HG02588 (cell line): ENCODE results near the gene C3orf49.

Source experiments
- ATAC-seq: cut with Tn5 transposase; IDR thresholded peaks from one replicate; pipeline ENCODE4 v1.9.1; 2021; ENCODE audit warnings: mild to moderate bottlenecking, moderate library complexity; ENCODE audit not compliant: unreplicated experiment

Gene C3orf49

GRCh38 chr3:63849175-63849574, 30.1 kb downstream of the C3orf49 start:
- ATAC-seq = no peak

GRCh38 chr3:63851287-63851686, 32.2 kb downstream of the C3orf49 start:
- ATAC-seq = no peak

GRCh38 chr3:63853106-63853505, 34.0 kb downstream of the C3orf49 start:
- no peak for ATAC-seq

GRCh38 chr3:63855333-63855940, 36.3 kb downstream of the C3orf49 start:
- ATAC-seq = no peak

- ATAC-seq = no peak
Measured at GRCh38 chr3:63857311-63857710, 38.2 kb downstream of the C3orf49 start.

GRCh38 chr3:63860776-63861175, 41.7 kb downstream of the C3orf49 start:
- no peak for ATAC-seq

GRCh38 chr3:63861306-63861705, 42.2 kb downstream of the C3orf49 start:
- no peak for ATAC-seq

- no peak for ATAC-seq
Measured at GRCh38 chr3:63862804-63863149, 43.7 kb downstream of the C3orf49 start.

- peak; percentile 73 for ATAC-seq
Measured at GRCh38 chr3:63863150-63864007, 44.3 kb downstream of the C3orf49 start, which contains the start of the genes ATXN7 and THOC7. ATXN7 (plus strand) TSS chr3:63863867; CDS start chr3:63912599, 48,732 bp downstream. THOC7 (minus strand) TSS chr3:63863805; CDS start chr3:63863790, 15 bp downstream.

- peak; percentile 49 for ATAC-seq
Measured at GRCh38 chr3:63864008-63864964, 45.2 kb downstream of the C3orf49 start.

- ATAC-seq = no peak
Measured at GRCh38 chr3:63864965-63865327, 45.8 kb downstream of the C3orf49 start.

- no peak for ATAC-seq
Measured at GRCh38 chr3:63867225-63867624, 48.1 kb downstream of the C3orf49 start.

- no peak for ATAC-seq
Measured at GRCh38 chr3:63869940-63870614, 51.0 kb downstream of the C3orf49 start.

GRCh38 chr3:63870615-63871005, 51.5 kb downstream of the C3orf49 start:
- no peak for ATAC-seq

- no peak for ATAC-seq
Measured at GRCh38 chr3:63872135-63872924, 53.2 kb downstream of the C3orf49 start.

- no peak for ATAC-seq
Measured at GRCh38 chr3:63874769-63875168, 55.7 kb downstream of the C3orf49 start.

- ATAC-seq = no peak
Measured at GRCh38 chr3:63875510-63875909, 56.4 kb downstream of the C3orf49 start.

- no peak for ATAC-seq
Measured at GRCh38 chr3:63876260-63876659, 57.2 kb downstream of the C3orf49 start.

GRCh38 chr3:63877737-63878393, 58.8 kb downstream of the C3orf49 start:
- no peak for ATAC-seq
